DOHH2 (cell line): Measurements from ENCODE around the gene SLC49A4.

Experiments used
- CTCF ChIP-seq: fragments of 200-600 bp; sonication (generic); IDR thresholded peaks from one replicate; pipeline ENCODE4 v1.5.1; 2014; ENCODE audit warnings: antibody characterized with exemption, mild to moderate bottlenecking, low read depth, low read length; ENCODE audit not compliant: poor library complexity, severe bottlenecking
- EZH2phosphoT487 ChIP-seq: fragments of 200-600 bp; sonication (generic); IDR thresholded peaks from 2 replicates; pipeline ENCODE4 v1.6.1; 2017; ENCODE audit warnings: borderline replicate concordance, mild to moderate bottlenecking, antibody characterized with exemption, low read length, moderate library complexity, mixed read lengths

GRCh38 chr3:122859021-122859805 lies 64.3 kb downstream of the SLC49A4 start:
- TF ChIP-seq CTCF (no peak), EZH2phosphoT487 (no peak)
